ENCODE measurements around the gene ADARB2.

- TF ChIP-seq CTCF (IDR thresholded peaks at IDR 0.05), result no peak
- TF ChIP-seq POLR2A (IDR thresholded peaks at IDR 0.05), result no peak
These were observed 596.1 kb downstream of the ADARB2 start for GRCh38 chr10:1141261-1141660.
